Erythroblast (primary cell): Measurements from ENCODE around the gene ARL16.

Experiments used
- GATA1 ChIP-seq: IDR thresholded peaks from 2 replicates; pipeline ENCODE4 v1.6.1; 2011; ENCODE audit warnings: low read depth, mild to moderate bottlenecking, control low read depth, low read length, moderate library complexity
- POLR2A ChIP-seq: IDR thresholded peaks from 2 replicates; pipeline ENCODE4 v1.6.1; 2011; ENCODE audit warnings: mild to moderate bottlenecking, low read length

DNA sequence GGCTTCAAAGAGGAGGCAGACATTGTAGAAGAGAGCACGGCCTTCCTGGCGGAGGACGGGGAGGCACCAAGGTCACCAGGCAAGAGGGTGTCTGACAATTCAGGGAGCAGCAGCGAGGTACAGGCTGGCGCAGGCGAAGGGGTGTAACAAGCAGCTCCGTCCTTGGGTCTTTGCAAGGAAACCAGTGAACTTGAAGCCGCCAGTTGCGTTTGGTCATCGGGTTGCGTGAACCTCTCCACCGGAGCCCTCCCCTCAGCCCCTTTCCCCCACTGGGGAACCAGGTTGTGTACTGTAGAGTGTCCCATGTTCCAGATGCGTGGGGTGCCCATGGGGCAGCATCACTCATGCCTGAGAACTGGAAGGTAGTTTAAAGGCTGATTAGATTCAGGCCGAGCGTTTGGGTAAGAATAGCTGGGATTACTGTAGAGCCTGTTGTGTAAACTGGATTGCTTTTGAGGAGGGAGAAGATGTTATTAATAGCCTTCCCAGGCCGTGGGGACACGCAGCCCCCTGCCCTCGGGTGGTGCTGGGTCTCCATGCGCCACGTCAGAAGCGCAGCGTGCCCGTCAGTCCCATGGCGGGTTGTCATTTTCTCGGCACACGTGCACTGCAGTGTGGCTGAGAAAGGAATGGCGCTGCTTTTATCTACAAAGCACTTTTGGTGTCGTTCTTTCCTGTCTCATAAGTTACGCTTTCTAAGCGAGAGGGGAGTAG is 22.1 kb upstream of the ARL16 start:
- TF ChIP-seq POLR2A: no peak
- no peak for TF ChIP-seq GATA1
